Measurements from ENCODE around the gene EDIL3. TPM values are rescaled to one million over a fixed set of nuclear protein-coding genes. Genes with fewer than 3 reads are reported as not detected.
A peak's percentile ranks its signal among the peaks of the same experiment; 100 is the strongest.

Gene EDIL3
- total and polyA plus RNA-seq, 2 of the 13 experiments (the other 11 are each of a cell fraction or from before 2014, with no cell fraction given) = 0.01 TPM; not detected in 1

- no peak for TF ChIP-seq ZNF720 (CRISPR knock-in tag; IDR thresholded peaks at IDR 0.05)
- TF ChIP-seq REST (IDR thresholded peaks at IDR 0.05; ENCODE audit: borderline replicate concordance in 1 of 2, low read depth in 1 of 2, low read length in 2 of 2) = peak in 1 of 2 experiments; percentile 83; a peak in 2 of 4 replicates
- TF ChIP-seq, protein P1, sequence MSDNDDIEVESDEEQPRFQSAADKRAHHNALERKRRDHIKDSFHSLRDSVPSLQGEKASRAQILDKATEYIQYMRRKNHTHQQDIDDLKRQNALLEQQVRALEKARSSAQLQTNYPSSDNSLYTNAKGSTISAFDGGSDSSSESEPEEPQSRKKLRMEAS (IDR thresholded peaks at IDR 0.05) = peak; percentile 93
- TF ChIP-seq ZFP36 (IDR thresholded peaks at IDR 0.05; ENCODE audit: borderline replicate concordance, low read depth, low read length, partially characterized antibody) = peak; percentile 85
- peak; percentile 87 for TF ChIP-seq SMYD3 (CRISPR knock-in tag; IDR thresholded peaks at IDR 0.05)
- TF ChIP-seq POGZ (CRISPR knock-in tag; IDR thresholded peaks at IDR 0.05) = 0 out of 2 replicates have a peak, but pooled peaks have one; percentile 41
- TF ChIP-seq KMT2B (CRISPR knock-in tag; IDR thresholded peaks at IDR 0.05) = no peak
- peak; percentile 84 for TF ChIP-seq NR2F2 (IDR thresholded peaks at IDR 0.05; ENCODE audit: borderline replicate concordance, low read depth)
- peak; percentile 83 for TF ChIP-seq ZNF331 (CRISPR knock-in tag; IDR thresholded peaks at IDR 0.05)
- peak; percentile 94 for TF ChIP-seq HDAC2 (CRISPR knock-in tag; IDR thresholded peaks at IDR 0.05)
- TF ChIP-seq TBX3 (IDR thresholded peaks at IDR 0.05; ENCODE audit: borderline replicate concordance) = peak; percentile 98
- TF ChIP-seq, protein P2, sequence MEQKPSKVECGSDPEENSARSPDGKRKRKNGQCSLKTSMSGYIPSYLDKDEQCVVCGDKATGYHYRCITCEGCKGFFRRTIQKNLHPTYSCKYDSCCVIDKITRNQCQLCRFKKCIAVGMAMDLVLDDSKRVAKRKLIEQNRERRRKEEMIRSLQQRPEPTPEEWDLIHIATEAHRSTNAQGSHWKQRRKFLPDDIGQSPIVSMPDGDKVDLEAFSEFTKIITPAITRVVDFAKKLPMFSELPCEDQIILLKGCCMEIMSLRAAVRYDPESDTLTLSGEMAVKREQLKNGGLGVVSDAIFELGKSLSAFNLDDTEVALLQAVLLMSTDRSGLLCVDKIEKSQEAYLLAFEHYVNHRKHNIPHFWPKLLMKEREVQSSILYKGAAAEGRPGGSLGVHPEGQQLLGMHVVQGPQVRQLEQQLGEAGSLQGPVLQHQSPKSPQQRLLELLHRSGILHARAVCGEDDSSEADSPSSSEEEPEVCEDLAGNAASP (CRISPR knock-in tag; IDR thresholded peaks at IDR 0.05; ENCODE audit: borderline replicate concordance) = peak; percentile 57; the same call in 1 of the 2 replicates
- peak; percentile 82 for TF ChIP-seq NFKBIZ (CRISPR knock-in tag; IDR thresholded peaks at IDR 0.05)
- TF ChIP-seq SOX13 (IDR thresholded peaks at IDR 0.05) = peak; percentile 77
- TF ChIP-seq SOX13 (CRISPR knock-in tag; conservative IDR thresholded peaks at IDR 0.05 in 1 of 2, IDR thresholded peaks at IDR 0.05 in 1 of 2) = peak in 1 of 2 experiments; percentile 92; a peak in 2 of 4 replicates
- peak; percentile 93 for TF ChIP-seq GFI1 (CRISPR knock-in tag; IDR thresholded peaks at IDR 0.05; ENCODE audit: borderline replicate concordance)
- TF ChIP-seq ZNF264 (CRISPR knock-in tag; IDR thresholded peaks at IDR 0.05) = peak; percentile 73; the same call in 1 of the 2 replicates
- TF ChIP-seq ZSCAN9 (CRISPR knock-in tag; IDR thresholded peaks at IDR 0.05; ENCODE audit: borderline replicate concordance) = 0 out of 2 replicates have a peak, but pooled peaks have one; percentile 33
- TF ChIP-seq, protein P3, sequence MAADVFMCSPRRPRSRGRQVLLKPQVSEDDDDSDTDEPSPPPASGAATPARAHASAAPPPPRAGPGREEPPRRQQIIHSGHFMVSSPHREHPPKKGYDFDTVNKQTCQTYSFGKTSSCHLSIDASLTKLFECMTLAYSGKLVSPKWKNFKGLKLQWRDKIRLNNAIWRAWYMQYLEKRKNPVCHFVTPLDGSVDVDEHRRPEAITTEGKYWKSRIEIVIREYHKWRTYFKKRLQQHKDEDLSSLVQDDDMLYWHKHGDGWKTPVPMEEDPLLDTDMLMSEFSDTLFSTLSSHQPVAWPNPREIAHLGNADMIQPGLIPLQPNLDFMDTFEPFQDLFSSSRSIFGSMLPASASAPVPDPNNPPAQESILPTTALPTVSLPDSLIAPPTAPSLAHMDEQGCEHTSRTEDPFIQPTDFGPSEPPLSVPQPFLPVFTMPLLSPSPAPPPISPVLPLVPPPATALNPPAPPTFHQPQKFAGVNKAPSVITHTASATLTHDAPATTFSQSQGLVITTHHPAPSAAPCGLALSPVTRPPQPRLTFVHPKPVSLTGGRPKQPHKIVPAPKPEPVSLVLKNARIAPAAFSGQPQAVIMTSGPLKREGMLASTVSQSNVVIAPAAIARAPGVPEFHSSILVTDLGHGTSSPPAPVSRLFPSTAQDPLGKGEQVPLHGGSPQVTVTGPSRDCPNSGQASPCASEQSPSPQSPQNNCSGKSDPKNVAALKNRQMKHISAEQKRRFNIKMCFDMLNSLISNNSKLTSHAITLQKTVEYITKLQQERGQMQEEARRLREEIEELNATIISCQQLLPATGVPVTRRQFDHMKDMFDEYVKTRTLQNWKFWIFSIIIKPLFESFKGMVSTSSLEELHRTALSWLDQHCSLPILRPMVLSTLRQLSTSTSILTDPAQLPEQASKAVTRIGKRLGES (CRISPR knock-in tag; IDR thresholded peaks at IDR 0.05; ENCODE audit: borderline replicate concordance) = peak; percentile 59; the same call in 1 of the 2 replicates
- TF ChIP-seq ELF3 (CRISPR knock-in tag; IDR thresholded peaks at IDR 0.05) = peak; percentile 28; the same call in 1 of the 2 replicates
- peak; percentile 58; the same call in 1 of the 2 replicates for TF ChIP-seq ZNF772 (CRISPR knock-in tag; IDR thresholded peaks at IDR 0.05)
Observed at GRCh38 chr5:84091127-84091799, 293.4 kb downstream of the EDIL3 start (continued).

All from HepG2 (cell line).